GM12872 (cell line): ENCODE results near the gene KCNK4.

Experiments
- CTCF ChIP-seq: IDR thresholded peaks from 3 replicates; pipeline ENCODE4 v1.5.1; 2011; ENCODE audit warnings: low read depth, mild to moderate bottlenecking, low read length, moderate library complexity; ENCODE audit not compliant: insufficient read depth

Gene KCNK4

DNA sequence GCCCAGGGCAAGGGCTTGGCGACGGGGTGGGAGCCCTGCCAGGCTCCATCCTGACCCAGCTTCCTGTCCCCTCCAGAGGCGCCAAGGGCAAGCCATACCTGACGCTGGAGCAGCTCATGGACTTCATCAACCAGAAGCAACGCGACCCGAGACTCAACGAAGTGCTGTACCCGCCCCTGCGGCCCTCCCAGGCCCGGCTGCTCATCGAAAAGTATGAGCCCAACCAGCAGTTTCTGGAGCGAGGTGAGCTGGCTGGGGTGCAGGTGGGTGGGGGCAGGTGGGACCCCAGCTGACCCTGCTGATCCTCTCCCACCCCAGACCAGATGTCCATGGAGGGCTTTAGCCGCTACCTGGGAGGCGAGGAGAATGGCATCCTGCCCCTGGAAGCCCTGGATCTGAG lies 34.8 kb upstream of the KCNK4 start:
- TF ChIP-seq CTCF, result no peak

- TF ChIP-seq CTCF, result no peak
Measured at GRCh38 chr11:64258356-64258755, 32.7 kb upstream of the KCNK4 start.

GRCh38 chr11:64258946-64259532 lies 32.1 kb upstream of the KCNK4 start:
- TF ChIP-seq CTCF, result no peak

DNA sequence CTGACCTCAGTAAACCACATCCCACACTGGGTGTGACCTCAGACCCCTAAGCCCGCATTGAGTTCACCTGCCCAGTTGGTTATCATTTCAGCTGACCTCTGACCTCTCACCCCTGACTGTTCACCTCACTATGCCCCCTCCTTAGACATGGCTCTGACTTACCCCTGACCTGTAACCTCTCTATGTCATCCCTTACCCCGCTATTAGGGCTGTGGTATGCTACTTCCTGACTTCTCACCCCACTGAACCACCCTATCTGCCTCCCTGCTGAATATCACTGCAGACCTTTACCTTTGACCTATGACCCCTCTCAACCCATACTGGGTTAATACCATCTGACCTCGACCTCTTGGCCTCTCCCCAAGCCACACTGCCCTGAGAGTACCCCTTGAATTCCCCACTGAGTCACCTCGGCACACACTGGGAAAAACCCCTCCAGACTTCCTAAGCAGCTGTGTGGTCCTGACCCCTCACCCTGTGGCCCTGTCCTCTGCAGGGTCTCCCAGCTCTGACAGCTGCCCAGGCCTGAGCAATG lies 31.5 kb upstream of the KCNK4 start:
- TF ChIP-seq CTCF, result no peak

DNA sequence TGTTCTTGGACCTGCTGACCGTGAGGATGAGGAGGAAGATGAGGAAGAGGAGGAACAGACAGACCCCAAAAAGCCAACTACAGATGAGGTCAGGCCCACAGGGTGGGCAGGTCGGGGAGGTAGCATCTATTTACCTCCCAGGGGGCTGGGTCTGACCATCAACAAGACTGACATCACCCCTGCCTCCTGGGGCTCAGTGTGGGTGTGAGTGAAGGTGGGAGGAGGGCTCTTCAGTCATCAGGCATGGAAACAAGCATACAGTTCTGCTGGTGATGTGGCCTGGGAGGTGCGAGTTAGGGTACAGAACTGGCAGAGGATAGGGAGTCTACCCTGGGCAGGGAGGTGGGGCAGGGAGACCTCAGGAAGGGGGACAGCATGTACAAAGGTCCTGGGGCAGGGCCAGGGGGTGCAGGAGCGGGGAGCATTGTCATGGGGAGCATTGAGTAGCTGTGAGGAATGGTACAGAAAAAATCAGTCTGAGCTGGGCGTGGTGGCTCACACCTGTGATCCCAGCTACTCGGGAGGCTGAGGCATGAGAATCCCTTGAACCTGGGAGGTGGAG lies 30.9 kb upstream of the KCNK4 start:
- no peak for TF ChIP-seq CTCF

- TF ChIP-seq CTCF, result no peak
Measured at GRCh38 chr11:64261556-64262080, 29.5 kb upstream of the KCNK4 start.

DNA sequence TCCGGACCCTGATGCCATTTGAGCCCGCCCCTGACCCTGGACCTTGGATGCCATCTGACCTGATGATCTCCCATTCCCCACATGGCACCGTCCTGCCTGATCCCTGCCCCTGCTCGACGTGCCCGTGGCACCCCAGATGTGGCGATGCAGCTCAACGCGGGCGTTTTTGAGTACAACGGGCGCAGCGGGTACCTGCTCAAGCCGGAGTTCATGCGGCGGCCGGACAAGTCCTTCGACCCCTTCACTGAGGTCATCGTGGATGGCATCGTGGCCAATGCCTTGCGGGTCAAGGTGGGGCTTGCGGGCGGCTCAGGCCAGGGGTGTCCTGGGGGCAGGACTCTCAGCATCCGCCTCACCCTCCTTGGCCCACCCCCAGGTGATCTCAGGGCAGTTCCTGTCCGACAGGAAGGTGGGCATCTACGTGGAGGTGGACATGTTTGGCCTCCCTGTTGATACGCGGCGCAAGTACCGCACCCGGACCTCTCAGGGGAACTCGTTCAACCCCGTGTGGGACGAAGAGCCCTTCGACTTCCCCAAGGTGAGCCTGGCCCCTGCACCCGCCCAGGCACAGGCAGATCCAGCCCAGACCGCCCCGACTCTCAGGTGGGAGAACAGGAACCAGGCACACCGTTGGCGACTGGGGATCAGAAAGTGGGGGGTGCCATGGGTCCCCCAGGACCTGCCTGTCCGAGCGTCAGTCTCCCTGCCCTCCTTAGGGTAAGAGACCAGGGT lies 28.7 kb upstream of the KCNK4 start:
- TF ChIP-seq CTCF, result no peak
